Smooth muscle cell (in vitro differentiated cells): ENCODE data around the gene OR7G3. TPM values are rescaled to one million over a fixed set of nuclear protein-coding genes. Genes with fewer than 3 reads are reported as not detected.

ENCODE experiments used
- DNase-seq: peaks from one replicate; lab custom pipeline; 2025; ENCODE audit not compliant: unreplicated experiment; lab: John Stamatoyannopoulos, UW
- H2AFZ ChIP-seq: fragments of 200-600 bp; sonication (generic); 2 replicates; pipeline ENCODE4 v1.6.0; 2016; ENCODE audit warnings: antibody characterized with exemption, low read depth, mild to moderate bottlenecking
- H3F3A ChIP-seq: fragments of 200-600 bp; sonication (generic); 2 replicates; pipeline ENCODE4 v1.6.0; 2017; ENCODE audit warnings: antibody characterized with exemption, low read depth
- H3K27ac ChIP-seq: fragments of 200-600 bp; sonication (generic); 2 replicates; pipeline ENCODE4 v1.5.1; 2016; ENCODE audit warnings: low read depth, mild to moderate bottlenecking
- H3K27me3 ChIP-seq: fragments of 200-600 bp; sonication (generic); 2 replicates; pipeline ENCODE4 v1.6.1; 2016; ENCODE audit warnings: low read depth, mild to moderate bottlenecking
- H3K36me3 ChIP-seq: fragments of 200-600 bp; sonication (generic); 2 replicates; pipeline ENCODE4 v1.5.1; 2016; ENCODE audit warnings: low read depth
- H3K4me1 ChIP-seq: fragments of 200-600 bp; sonication (generic); 2 replicates; pipeline ENCODE4 v1.5.1; 2016; ENCODE audit warnings: low read depth
- H3K4me2 ChIP-seq: fragments of 200-600 bp; sonication (generic); 2 replicates; pipeline ENCODE4 v1.6.0; 2016; ENCODE audit warnings: mild to moderate bottlenecking
- H3K4me3 ChIP-seq: fragments of 200-600 bp; sonication (generic); 2 replicates; pipeline ENCODE4 v1.5.1; 2016; ENCODE audit warnings: mild to moderate bottlenecking
- H3K79me2 ChIP-seq: fragments of 200-600 bp; sonication (generic); 2 replicates; pipeline ENCODE4 v1.6.0; 2016; ENCODE audit warnings: low read depth, mild to moderate bottlenecking
- H3K9ac ChIP-seq: fragments of 200-600 bp; sonication (generic); 2 replicates; pipeline ENCODE4 v1.6.0; 2016; ENCODE audit warnings: low read depth
- H3K9me3 ChIP-seq: fragments of 200-600 bp; sonication (generic); replicated peaks from 2 replicates; pipeline ENCODE4 v1.5.1; 2016; ENCODE audit warnings: low read depth
- H4K20me1 ChIP-seq: fragments of 200-600 bp; sonication (generic); 2 replicates; pipeline ENCODE4 v1.6.0; 2016; ENCODE audit warnings: low read depth
- CTCF ChIP-seq: fragments of 200-600 bp; sonication (generic); IDR thresholded peaks from 2 replicates; pipeline ENCODE4 v1.5.1; 2017; ENCODE audit warnings: borderline replicate concordance, mild to moderate bottlenecking, antibody characterized with exemption; ENCODE audit not compliant: insufficient read depth, poor library complexity, severe bottlenecking
- WGBS: methylation state at CpG from one replicate; pipeline ENCODE4 v1.1.7; 2016; ENCODE audit warnings: low lambda C conversion rate; 5-methylcytosine and 5-hydroxymethylcytosine counted together
- polyA plus RNA-seq: library from polyadenylated mRNA; unstranded; fragments of >200 nt; fragmentation: Nextera tagmentation; extraction: Ambion mirVana; gene quantifications from 2 replicates; pipeline ENCODE4 v1.2.1, GENCODE V29; 2016
- total RNA-seq: library from RNA; depleted of rRNA; stranded (reverse); fragments of >200 nt; gene quantifications from 2 replicates; pipeline ENCODE4 v1.2.3, GENCODE V29; 2014

The OR7G3 gene
- total and polyA plus RNA-seq, 2 experiments from 2014 or later = not detected

- no peak for DNase-seq
- Histone ChIP-seq H3K27me3 (no peaks in the 10 kb centered on the region), H4K20me1 (peaks cover 5% of the 10 kb centered on the region), H2AFZ (peak overlapping the region; percentile 97), H3K9me3 (peaks cover 8% of the 10 kb centered on the region), H3K9ac (peak overlapping the region; percentile 95), H3K27ac (no peak overlapping the region), H3K4me2 (peak overlapping the region; percentile 89), H3F3A (peaks cover 2% of the 10 kb centered on the region), H3K4me3 (peak overlapping the region; percentile 85), H3K4me1 (peaks cover 13% of the 10 kb centered on the region), H3K79me2 (peaks cover 44% of the 10 kb centered on the region), H3K36me3 (peaks cover 3% of the 10 kb centered on the region)
- no peak for TF ChIP-seq CTCF
- WGBS = 46% methylated on average over 8 of the region's 8 CpGs
Observed at GRCh38 chr19:9139609-9140158, 12.9 kb upstream of the OR7G3 start.

GRCh38 chr19:9132422-9132821, 5.7 kb upstream of the OR7G3 start:
- H2AFZ ChIP-seq = no peak overlapping the region
- no peaks in the 10 kb centered on the region for H3K9me3 ChIP-seq
- H3K4me1 ChIP-seq = no peaks in the 10 kb centered on the region
- no peak overlapping the region for H3K27ac ChIP-seq
- no peaks in the 10 kb centered on the region for H3F3A ChIP-seq
- H3K9ac ChIP-seq = no peak overlapping the region
- H3K27me3 ChIP-seq = no peaks in the 10 kb centered on the region
- H3K4me3 ChIP-seq = no peak overlapping the region
- no peaks in the 10 kb centered on the region for H3K36me3 ChIP-seq
- no peak for DNase-seq
- no peak overlapping the region for H3K4me2 ChIP-seq
- 75% methylated on average over 5 of the region's 5 CpGs for WGBS
- no peak for TF ChIP-seq CTCF
- no peaks in the 10 kb centered on the region for H4K20me1 ChIP-seq
- no peaks in the 10 kb centered on the region for H3K79me2 ChIP-seq

- Histone ChIP-seq H3K4me3 (no peak overlapping the region), H3K4me1 (no peaks in the 10 kb centered on the region), H3K79me2 (no peaks in the 10 kb centered on the region), H3F3A (no peaks in the 10 kb centered on the region), H4K20me1 (no peaks in the 10 kb centered on the region), H3K9ac (no peak overlapping the region), H3K4me2 (no peak overlapping the region), H3K27ac (no peak overlapping the region), H3K27me3 (no peaks in the 10 kb centered on the region), H2AFZ (no peak overlapping the region), H3K9me3 (no peaks in the 10 kb centered on the region), H3K36me3 (no peaks in the 10 kb centered on the region)
- no peak for DNase-seq
- no peak for TF ChIP-seq CTCF
- 83% methylated on average over 1 of the region's 1 CpG for WGBS
Observed at GRCh38 chr19:9130965-9131364, 4.2 kb upstream of the OR7G3 start.

GRCh38 chr19:9128171-9128570, 1.4 kb upstream of the OR7G3 start:
- no peak for DNase-seq
- Histone ChIP-seq H3K27me3 (no peaks in the 10 kb centered on the region), H3K9me3 (no peaks in the 10 kb centered on the region), H3K36me3 (no peaks in the 10 kb centered on the region), H2AFZ (no peak overlapping the region), H3K27ac (no peak overlapping the region), H4K20me1 (no peaks in the 10 kb centered on the region), H3K4me1 (no peaks in the 10 kb centered on the region), H3K79me2 (no peaks in the 10 kb centered on the region), H3K4me2 (no peak overlapping the region), H3F3A (no peaks in the 10 kb centered on the region), H3K4me3 (no peak overlapping the region), H3K9ac (no peak overlapping the region)
- no peak for TF ChIP-seq CTCF
- WGBS = 84% methylated on average over 3 of the region's 3 CpGs
